A673 (cell line): ENCODE measurements around the gene PIGC. TPM values are rescaled to one million over a fixed set of nuclear protein-coding genes. Genes with fewer than 3 reads are reported as not detected.

Source experiments
- BruUV-seq: library from RNA; stranded (reverse); fragments of 400-500 nt; replicated peaks from 2 replicates; lab custom pipeline; 2021; lab: Mats Ljungman, UMichigan
- CTCF ChIA-PET: fragments of 300-600 bp; sonication (Branson Sonifier 250); formaldehyde crosslinking; loops from one replicate; lab custom pipeline; 2022; ENCODE audit warnings: antibody characterized with exemption; lab: Charles Lee
- POLR2A ChIA-PET: fragments of 300-600 bp; sonication (Branson Sonifier 250); formaldehyde crosslinking; loops from one replicate; lab custom pipeline; 2022; ENCODE audit warnings: antibody characterized with exemption; ENCODE audit not compliant: low non-redundant PET; lab: Charles Lee
- DNase-seq: peaks from one replicate; pipeline ENCODE4 v3.0.0-alpha.2; 2015; ENCODE audit warnings: low spot score
- H3K27ac ChIP-seq: fragments of 200-600 bp; sonication (generic); 2 replicates; pipeline ENCODE4 v1.5.1; 2016; ENCODE audit warnings: mixed run types, low read depth, mild to moderate bottlenecking, mixed read lengths, antibody characterized with exemption, low read length; ENCODE audit not compliant: poor library complexity, severe bottlenecking
- H3K27me3 ChIP-seq: fragments of 200-600 bp; sonication (generic); replicated peaks from 2 replicates; pipeline ENCODE4 v1.6.1; 2017; ENCODE audit warnings: mixed run types, low read depth, mild to moderate bottlenecking, mixed read lengths, antibody characterized with exemption, low read length; ENCODE audit not compliant: insufficient read depth, poor library complexity
- H3K36me3 ChIP-seq: fragments of 200-600 bp; sonication (generic); 2 replicates; pipeline ENCODE4 v1.6.1; 2016; ENCODE audit warnings: mixed run types, mild to moderate bottlenecking, mixed read lengths, antibody characterized with exemption, low read length; ENCODE audit not compliant: insufficient read depth, poor library complexity, severe bottlenecking
- H3K4me1 ChIP-seq: fragments of 200-600 bp; sonication (generic); 2 replicates; pipeline ENCODE4 v1.6.1; 2017; ENCODE audit warnings: mixed run types, mild to moderate bottlenecking, mixed read lengths, antibody characterized with exemption, low read length; ENCODE audit not compliant: insufficient read depth, poor library complexity, severe bottlenecking
- H3K4me3 ChIP-seq: fragments of 200-600 bp; sonication (generic); 2 replicates; pipeline ENCODE4 v1.5.1; 2016; ENCODE audit warnings: low read depth, mixed run types, mild to moderate bottlenecking, mixed read lengths, low read length; ENCODE audit not compliant: poor library complexity, severe bottlenecking
- H3K9me3 ChIP-seq: fragments of 200-600 bp; sonication (generic); 2 replicates; pipeline ENCODE4 v1.6.1; 2016; ENCODE audit warnings: mixed run types, low read depth, mild to moderate bottlenecking, mixed read lengths, antibody characterized with exemption, low read length; ENCODE audit not compliant: poor library complexity, severe bottlenecking
- CTCF ChIP-seq: fragments of 300-800, 200-600 bp; sonication (generic); conservative IDR thresholded peaks from 2 replicates; pipeline ENCODE4 v1.5.1; 2017; ENCODE audit warnings: low read depth, mild to moderate bottlenecking, antibody characterized with exemption, low read length, moderate library complexity, mixed read lengths
- EZH2 ChIP-seq: fragments of 200-600 bp; sonication (generic); IDR thresholded peaks from 2 replicates; pipeline ENCODE4 v1.6.1; 2017; ENCODE audit warnings: borderline replicate concordance, low read depth, mild to moderate bottlenecking, mixed read lengths, antibody characterized with exemption, low read length; ENCODE audit not compliant: poor library complexity, severe bottlenecking
- intact Hi-C: fragments of 100-400 bp; cut with micrococcal nuclease; formaldehyde crosslinking; loops from one replicate; pipeline ENCODE4 v1.10.0; 2022; ENCODE audit not compliant: unreplicated experiment
- total RNA-seq: library from RNA; stranded (reverse); gene quantifications from 2 replicates; pipeline ENCODE4 v1.2.3, GENCODE V29; 2021

Gene PIGC
- total RNA-seq, 1 experiment from 2014 or later: 21.0 TPM

GRCh38 chr1:172460887-172461315 is 17.0 kb upstream of the PIGC start:
- Histone ChIP-seq H3K9me3 (no peaks in the 10 kb centered on the region), H3K27me3 (peaks cover 3% of the 10 kb centered on the region), H3K4me3 (no peak overlapping the region), H3K27ac (no peak overlapping the region), H3K36me3 (no peaks in the 10 kb centered on the region), H3K4me1 (no peaks in the 10 kb centered on the region)
- no TSS peak for BruUV-seq
- intact Hi-C loops: no loop called here
- POLR2A ChIA-PET: interaction anchor here (0.7 kb wide), 1 partner anchor 482 kb away, joined by 4 read pairs; no protein-coding TSS in a partner anchor
- no peak for TF ChIP-seq CTCF
- no peak for TF ChIP-seq EZH2
- CTCF ChIA-PET: no interaction called here
- peak; percentile 6 for DNase-seq

GRCh38 chr1:172460177-172460576 is 16.3 kb upstream of the PIGC start:
- no peak for DNase-seq
- ChIA-PET POLR2A (no interaction called here), CTCF (no interaction called here)
- Histone ChIP-seq H3K27ac (no peak overlapping the region), H3K27me3 (peaks cover 3% of the 10 kb centered on the region), H3K36me3 (no peaks in the 10 kb centered on the region), H3K4me3 (no peak overlapping the region), H3K9me3 (no peaks in the 10 kb centered on the region), H3K4me1 (no peaks in the 10 kb centered on the region)
- TF ChIP-seq CTCF (no peak), EZH2 (no peak)
- no TSS peak for BruUV-seq
- intact Hi-C loops: no loop called here

- TF ChIP-seq EZH2 (no peak), CTCF (no peak)
- H3K27ac ChIP-seq: no peak overlapping the region
- no peaks in the 10 kb centered on the region for H3K4me1 ChIP-seq
- peaks cover 3% of the 10 kb centered on the region for H3K27me3 ChIP-seq
- H3K36me3 ChIP-seq: no peaks in the 10 kb centered on the region
- ChIA-PET POLR2A (no interaction called here), CTCF (no interaction called here)
- no peaks in the 10 kb centered on the region for H3K9me3 ChIP-seq
- no peak for DNase-seq
- no peak overlapping the region for H3K4me3 ChIP-seq
- intact Hi-C loops: no loop called here
- no TSS peak for BruUV-seq
These were observed 13.7 kb upstream of the PIGC start for GRCh38 chr1:172457479-172458130.
